Muscle of leg (tissue), 11 donors: Measurements from ENCODE around the gene ATAD3C. TPM values are rescaled to one million over a fixed set of nuclear protein-coding genes. Genes with fewer than 3 reads are reported as not detected.
"Not testable (repeated sequence)": the region's sequence is repeated elsewhere in the genome, so short reads cannot be mapped to it uniquely, and the experiment has no call there.

Experiments used
- DNase-seq: peaks from one replicate; pipeline ENCODE4 v3.0.0; 2013
- H3K27ac ChIP-seq: one replicate; pipeline ENCODE4 v1.5.1; 2013; ENCODE audit warnings: mild to moderate bottlenecking, low read length, control low read depth
- H3K27me3 ChIP-seq: one replicate; pipeline ENCODE4 v1.6.1; 2013; ENCODE audit warnings: low read length; ENCODE audit not compliant: control insufficient read depth, insufficient read depth
- H3K36me3 ChIP-seq: one replicate; pipeline ENCODE4 v1.6.1; 2013; ENCODE audit warnings: low read length; ENCODE audit not compliant: control insufficient read depth, insufficient read depth
- H3K4me1 ChIP-seq: one replicate; pipeline ENCODE4 v1.6.1; 2013; ENCODE audit warnings: low read length; ENCODE audit not compliant: control insufficient read depth, insufficient read depth
- H3K4me3 ChIP-seq: one replicate; pipeline ENCODE4 v1.5.1; 2013; ENCODE audit warnings: low read length, control low read depth
- H3K9me3 ChIP-seq: replicated peaks from 2 replicates; pipeline ENCODE4 v1.6.1; 2013; ENCODE audit warnings: low read depth, low read length; ENCODE audit not compliant: control insufficient read depth
- WGBS: methylation state at CpG from one replicate; pipeline ENCODE4 v1.1.5; 2013; ENCODE audit warnings: missing lambda C conversion rate; ENCODE audit not compliant: insufficient coverage; 5-methylcytosine and 5-hydroxymethylcytosine counted together
- polyA plus RNA-seq, 8 donors: library from polyadenylated mRNA; unstranded; fragments of 120-200 nt; gene quantifications; one replicate each; pipeline versions ENCODE4 v1.2.1 to v1.2.3, GENCODE V29; 2013; ENCODE audit warnings: inconsistent platforms in 1 of 8, low replicate concordance in 1 of 8; ENCODE audit not compliant: insufficient read length in 8 of 8, insufficient read depth in 1 of 8
- total RNA-seq: library from RNA; stranded (reverse); fragments of 120-200 nt; gene quantifications from one replicate; pipeline ENCODE4 v1.2.4, GENCODE V29; 2013

The ATAD3C gene
- total and polyA plus RNA-seq, 9 donors, result 0.22 to 1.2 (median 0.35) TPM

GRCh38 chr1:1406821-1407635, 42.5 kb upstream of the ATAD3C start, which contains the start of gene MRPL20:
TSS of gene MRPL20 (minus strand) at chr1:1407293. CDS start at chr1:1407217, 76 bp downstream.
- no peaks in the 10 kb centered on the region for H3K27me3 ChIP-seq
- peak within 1 kb of the TSS; percentile 88 for H3K4me3 ChIP-seq
- peak within 1 kb of the TSS; percentile 37 for H3K27ac ChIP-seq
- DNase-seq, result peak; percentile 97
- H3K36me3 ChIP-seq, result peaks cover 38% of the 10 kb centered on the region
- under 1% methylated on average over 97 of the region's 98 CpGs for WGBS
- H3K9me3 ChIP-seq, result no peaks in the 10 kb centered on the region
- H3K4me1 ChIP-seq, result peaks cover 21% of the 10 kb centered on the region

GRCh38 chr1:1407636-1408318, 41.7 kb upstream of the ATAD3C start:
- WGBS, result 9% methylated on average over 28 of the region's 41 CpGs
- Histone ChIP-seq H3K4me1 (peaks cover 21% of the 10 kb centered on the region), H3K27me3 (no peaks in the 10 kb centered on the region), H3K9me3 (no peaks in the 10 kb centered on the region), H3K4me3 (peak overlapping the region; percentile 88), H3K36me3 (peaks cover 32% of the 10 kb centered on the region), H3K27ac (peak overlapping the region; percentile 18)
- no peak for DNase-seq

GRCh38 chr1:1410238-1410637, 39.3 kb upstream of the ATAD3C start:
- Histone ChIP-seq H3K36me3 (peaks cover 23% of the 10 kb centered on the region), H3K4me1 (peaks cover 20% of the 10 kb centered on the region)
- H3K9me3 ChIP-seq, H3K27ac ChIP-seq, H3K27me3 ChIP-seq, H3K4me3 ChIP-seq, DNase-seq: not testable (repeated sequence)
- 60% methylated on average over 1 of the region's 8 CpGs for WGBS

DNA sequence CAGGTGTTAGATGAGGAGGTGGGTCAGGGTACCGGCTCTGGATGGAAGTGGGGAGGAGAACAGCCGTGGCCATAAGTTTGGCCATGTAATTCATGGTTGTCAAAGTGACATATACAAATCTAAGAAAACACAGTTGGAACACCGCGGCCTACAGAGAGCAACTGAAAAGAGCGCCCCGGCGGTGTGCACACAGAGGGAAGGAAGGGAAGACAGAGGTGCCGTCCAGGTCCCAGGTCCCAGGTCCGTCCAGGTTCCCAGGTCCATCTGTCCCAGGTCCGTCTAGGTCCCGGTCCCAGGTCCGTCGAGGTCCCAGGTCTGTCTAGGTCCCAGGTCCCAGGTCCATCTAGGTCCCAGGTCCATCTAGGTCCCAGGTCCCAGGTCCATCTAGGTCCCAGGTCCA, 37.9 kb upstream of the ATAD3C start:
- DNase-seq, result no peak

GRCh38 chr1:1412311-1412902, 37.1 kb upstream of the ATAD3C start:
- not testable (repeated sequence) for DNase-seq, H3K4me3 ChIP-seq, H3K27ac ChIP-seq, H3K4me1 ChIP-seq, H3K27me3 ChIP-seq, H3K9me3 ChIP-seq
- WGBS, result 86% methylated on average over 6 of the region's 11 CpGs
- H3K36me3 ChIP-seq, result peaks cover 16% of the 10 kb centered on the region

More for the DNA sequence above, 37.9 kb upstream of the ATAD3C start:
- H3K9me3 ChIP-seq, result no peaks in the 10 kb centered on the region
- H3K4me3 ChIP-seq, result no peak overlapping the region
- 96% methylated on average over 9 of the region's 13 CpGs for WGBS
- peaks cover 16% of the 10 kb centered on the region for H3K36me3 ChIP-seq
- H3K4me1 ChIP-seq, result peaks cover 10% of the 10 kb centered on the region
- H3K27ac ChIP-seq, result no peak overlapping the region
- no peaks in the 10 kb centered on the region for H3K27me3 ChIP-seq

GRCh38 chr1:1415751-1416150, 33.7 kb upstream of the ATAD3C start:
- Histone ChIP-seq H3K27me3 (no peaks in the 10 kb centered on the region), H3K4me3 (no peak overlapping the region), H3K27ac (no peak overlapping the region), H3K36me3 (peaks cover 7% of the 10 kb centered on the region), H3K9me3 (no peaks in the 10 kb centered on the region), H3K4me1 (peaks cover 19% of the 10 kb centered on the region)
- WGBS, result 70% methylated on average over 8 of the region's 13 CpGs
- DNase-seq, result no peak

DNA sequence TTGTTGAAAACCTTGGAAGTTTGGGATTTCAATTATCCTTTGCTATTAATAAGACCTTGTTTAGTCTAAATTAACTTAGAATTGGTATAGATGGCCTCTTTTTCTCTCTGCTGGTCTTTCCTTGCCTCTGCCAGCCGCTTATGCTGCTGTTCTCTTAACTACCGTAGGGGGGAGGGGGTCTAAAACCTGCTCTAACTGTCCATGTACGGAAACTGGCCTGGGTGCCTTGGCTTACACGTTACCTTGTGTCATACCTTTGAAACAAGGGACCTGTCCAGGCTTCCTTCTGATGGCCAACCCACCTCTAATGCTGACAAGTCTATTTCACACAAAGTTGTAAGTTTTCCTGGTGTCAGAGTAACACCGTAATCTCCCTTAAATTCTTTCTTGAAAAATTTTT, 32.1 kb upstream of the ATAD3C start:
- H3K36me3 ChIP-seq, H3K9me3 ChIP-seq, H3K27me3 ChIP-seq, H3K4me3 ChIP-seq, DNase-seq, H3K27ac ChIP-seq: not testable (repeated sequence)
- WGBS, result 63% methylated on average over 2 of the region's 5 CpGs
- H3K4me1 ChIP-seq, result peaks cover 34% of the 10 kb centered on the region

- peaks cover 39% of the 10 kb centered on the region for H3K4me1 ChIP-seq
- not testable (repeated sequence) for H3K4me3 ChIP-seq, H3K9me3 ChIP-seq, H3K27ac ChIP-seq, H3K27me3 ChIP-seq, H3K36me3 ChIP-seq, DNase-seq
- WGBS, result 75% methylated on average over 17 of the region's 25 CpGs
These were observed 31.5 kb upstream of the ATAD3C start for GRCh38 chr1:1417825-1418463.

GRCh38 chr1:1418464-1419362, 30.8 kb upstream of the ATAD3C start:
- peaks cover 39% of the 10 kb centered on the region for H3K4me1 ChIP-seq
- no peak overlapping the region for H3K4me3 ChIP-seq
- H3K27ac ChIP-seq, result no peak overlapping the region
- no peaks in the 10 kb centered on the region for H3K27me3 ChIP-seq
- DNase-seq, result no peak
- H3K9me3 ChIP-seq, result no peaks in the 10 kb centered on the region
- H3K36me3 ChIP-seq, result peaks cover 1% of the 10 kb centered on the region
- 81% methylated on average over 11 of the region's 26 CpGs for WGBS
